Pancreas (tissue), 10 donors: ENCODE results near the gene TMEM271. TPM values are rescaled to one million over a fixed set of nuclear protein-coding genes. Genes with fewer than 3 reads are reported as not detected.

Experiments
- ATAC-seq, 4 donors: fragments of 200-7000 bp; cut with Tn5 transposase; one replicate each; pipeline versions ENCODE4 v1.8.0 to v1.9.1; 2020; ENCODE audit warnings: mild to moderate bottlenecking in 4 of 4, moderate library complexity in 4 of 4
- DNase-seq, 6 donors: peaks; one replicate each; pipeline ENCODE4 v3.0.0-alpha.2; 2020
- FAIRE-seq: peaks from 2 replicates; lab custom pipeline; 2012; peaks lifted over from hg19 to GRCh38; lab: Jason Lieb, UNC
- H3K27ac ChIP-seq, 4 donors: fragments of 200-600 bp; sonication (generic); 1 replicate in 3 of 4; 2 replicates in 1 of 4; pipeline versions ENCODE4 v1.5.0 to v1.8.0; 2020
- H3K27me3 ChIP-seq, 4 donors: fragments of 200-600 bp; one replicate each; pipeline ENCODE4 v1.8.0; 2021
- H3K36me3 ChIP-seq, 3 donors: fragments of 200-600 bp; sonication (generic) in 1 of 3; one replicate each; pipeline versions ENCODE4 v1.5.0 to v1.8.0; 2020 to 2021
- H3K4me1 ChIP-seq, 3 donors: fragments of 200-600 bp; one replicate each; pipeline ENCODE4 v1.8.0; 2021
- H3K4me3 ChIP-seq, 4 donors: fragments of 200-600 bp; sonication (generic) in 2 of 4; one replicate each; pipeline versions ENCODE4 v1.5.0 to v1.8.0; 2020 to 2021
- H3K9me3 ChIP-seq, 4 donors: fragments of 200-600 bp; one replicate each; pipeline ENCODE4 v1.8.0; 2021
- WGBS, 2 donors: extraction: QIAGEN DNeasy Blood & Tissue Kit; methylation state at CpG; one replicate each; pipeline ENCODE4 v1.1.7; 2013; 5-methylcytosine and 5-hydroxymethylcytosine counted together
- intact Hi-C, 3 donors: fragments of 100-400 bp; cut with DNase I; formaldehyde crosslinking; loops; one replicate each; pipeline versions ENCODE4 v1.11.1 to v1.14.2; 2022
- polyA plus RNA-seq, 2 donors: library from polyadenylated mRNA; stranded (reverse); fragments of 200-250 nt; gene quantifications; one replicate each; pipeline ENCODE4 v1.2.3, GENCODE V29; 2013
- total RNA-seq, 6 donors: library from RNA; stranded (reverse); fragmentation: NEBNext Ultra II Directional in 4 of 6; extraction: Animal tissue kit (Norgen Biotek cat#: 25700) in 4 of 6; gene quantifications; one replicate each; pipeline versions ENCODE4 v1.2.1 to v1.2.4, GENCODE V29; 2021 to 2023
- TF ChIP-seq, protein P1 (sequence below), 4 donors: fragments of 200-600 bp; sonication (generic) in 3 of 4; IDR thresholded peaks; one replicate each; pipeline versions ENCODE4 v1.5.0 to v1.8.0; 2021; ENCODE audit warnings: antibody characterized with exemption in 4 of 4
- donor health status: healthy with polysubstance abuse.
- donor health status: DM: no; HTN: no; CAD: no; lungs with moderate emphysema.
- donor health status: DM: no; HTN: no; CAD: no.
- donor health status: control.
- donor health status: control.
- donor health status: Bipolar disorder and iron deficiency.
- donor health status: DM: yes; HTN: yes; CAD: no.
- donor health status: DM: no; HTN: no; CAD: no.
- donor health status: DM: no; HTN: no; CAD: no.
- donor health status: DM: yes; HTN: yes; CAD: no.

The TMEM271 gene
- total and polyA plus RNA-seq, 8 donors = 0.04 to 0.35 (median 0.23) TPM; not detected in 2

DNA sequence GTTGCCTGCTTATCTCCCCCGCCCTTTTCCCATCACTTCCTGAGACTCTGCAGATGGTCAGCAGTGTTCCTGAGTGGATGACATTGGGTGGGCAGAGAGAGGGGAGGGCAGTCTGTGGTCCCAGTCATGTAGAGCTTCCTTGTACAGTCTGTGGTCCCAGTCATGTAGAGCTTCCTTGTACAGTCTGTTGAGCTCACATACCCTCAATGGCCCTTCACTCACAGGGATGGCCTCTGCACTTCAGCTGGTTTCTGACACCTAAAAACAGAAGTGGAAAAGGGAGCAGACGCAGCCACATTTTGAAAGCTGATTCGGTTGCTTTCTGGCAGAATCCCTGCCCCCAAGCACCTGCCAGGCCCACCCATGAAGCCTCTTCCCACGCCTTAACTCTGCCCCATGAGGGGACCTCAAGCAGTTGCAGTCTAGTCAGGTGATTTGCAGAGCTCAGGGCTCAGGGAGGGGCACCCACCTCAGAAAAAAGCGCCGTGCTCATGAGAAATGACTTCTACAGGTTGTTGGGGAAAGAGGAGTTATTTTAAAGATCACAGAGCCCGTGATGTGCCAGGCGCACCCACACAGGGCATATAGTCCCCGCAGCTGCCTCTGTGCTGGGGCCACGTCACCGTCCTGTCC lies 3.6 kb upstream of the TMEM271 start:
- no peak overlapping the region for H3K4me3 ChIP-seq
- FAIRE-seq (no peak), ATAC-seq (no peak), DNase-seq (no peak)
- TF ChIP-seq, protein P1, sequence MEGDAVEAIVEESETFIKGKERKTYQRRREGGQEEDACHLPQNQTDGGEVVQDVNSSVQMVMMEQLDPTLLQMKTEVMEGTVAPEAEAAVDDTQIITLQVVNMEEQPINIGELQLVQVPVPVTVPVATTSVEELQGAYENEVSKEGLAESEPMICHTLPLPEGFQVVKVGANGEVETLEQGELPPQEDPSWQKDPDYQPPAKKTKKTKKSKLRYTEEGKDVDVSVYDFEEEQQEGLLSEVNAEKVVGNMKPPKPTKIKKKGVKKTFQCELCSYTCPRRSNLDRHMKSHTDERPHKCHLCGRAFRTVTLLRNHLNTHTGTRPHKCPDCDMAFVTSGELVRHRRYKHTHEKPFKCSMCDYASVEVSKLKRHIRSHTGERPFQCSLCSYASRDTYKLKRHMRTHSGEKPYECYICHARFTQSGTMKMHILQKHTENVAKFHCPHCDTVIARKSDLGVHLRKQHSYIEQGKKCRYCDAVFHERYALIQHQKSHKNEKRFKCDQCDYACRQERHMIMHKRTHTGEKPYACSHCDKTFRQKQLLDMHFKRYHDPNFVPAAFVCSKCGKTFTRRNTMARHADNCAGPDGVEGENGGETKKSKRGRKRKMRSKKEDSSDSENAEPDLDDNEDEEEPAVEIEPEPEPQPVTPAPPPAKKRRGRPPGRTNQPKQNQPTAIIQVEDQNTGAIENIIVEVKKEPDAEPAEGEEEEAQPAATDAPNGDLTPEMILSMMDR (IDR thresholded peaks at IDR 0.05) = no peak
- H3K27me3 ChIP-seq = peaks cover 0 to 9% (median 1%) of the 10 kb centered on the region in 4 donors
- no peaks in the 10 kb centered on the region for H3K4me1 ChIP-seq
- H3K36me3 ChIP-seq = no peaks in the 10 kb centered on the region
- intact Hi-C loops = no loop called here
- H3K9me3 ChIP-seq = no peaks in the 10 kb centered on the region
- 26 to 27% methylated on average over 11 of the region's 11 CpGs for WGBS, 2 donors
- H3K27ac ChIP-seq = no peak overlapping the region

DNA sequence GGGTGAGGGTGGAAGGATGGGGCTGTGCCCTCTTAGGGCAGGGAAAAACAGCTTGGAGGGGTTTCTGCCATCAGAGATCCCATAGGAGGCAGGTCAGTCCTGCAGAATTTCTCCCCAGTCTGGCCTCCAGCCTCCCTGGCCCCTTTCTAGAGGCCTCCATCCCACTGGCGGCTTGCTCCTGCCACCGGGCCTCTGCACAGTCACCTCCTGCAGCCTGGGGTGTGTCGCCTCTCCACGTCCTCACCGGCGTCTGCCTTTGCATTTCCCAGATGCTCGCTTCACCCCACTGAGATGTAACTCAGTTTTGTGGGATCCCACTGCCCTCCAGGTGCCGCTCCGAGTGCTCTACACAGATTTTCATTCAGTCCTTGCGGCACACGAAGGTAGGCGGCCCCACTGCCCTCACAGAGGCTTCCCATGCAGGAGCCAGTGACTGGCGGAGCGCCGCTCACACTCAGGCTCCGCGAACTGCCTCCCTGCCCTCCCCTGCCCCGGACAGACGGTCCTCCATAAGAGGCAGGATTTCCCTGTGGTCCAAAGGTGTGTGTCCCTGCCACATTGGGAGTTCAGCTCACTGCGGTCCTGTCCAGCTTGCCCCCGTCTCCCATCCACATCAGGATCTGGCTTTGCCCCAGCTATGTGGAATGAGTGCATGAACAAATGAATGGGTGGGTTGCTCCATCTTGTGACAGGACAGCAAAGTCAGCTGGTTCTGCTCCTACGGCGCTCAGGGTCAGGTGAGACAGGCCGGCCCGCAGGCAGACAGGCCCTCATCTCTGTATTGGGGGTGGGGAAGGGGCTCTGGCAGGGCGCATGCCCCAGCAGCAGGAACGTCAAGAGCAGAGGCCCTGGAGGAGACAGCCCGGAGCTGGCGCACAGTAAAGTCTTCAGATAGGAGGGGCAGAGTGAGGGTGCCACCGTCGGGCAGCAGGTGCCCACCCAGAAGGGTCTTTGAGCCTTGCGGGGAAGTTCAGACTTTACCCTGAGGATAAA lies 2.7 kb upstream of the TMEM271 start:
- intact Hi-C loops = no loop called here
- H3K4me1 ChIP-seq = no peaks in the 10 kb centered on the region
- no peak for DNase-seq
- H3K4me3 ChIP-seq = no peak overlapping the region
- H3K9me3 ChIP-seq = no peaks in the 10 kb centered on the region
- H3K36me3 ChIP-seq = no peaks in the 10 kb centered on the region
- H3K27me3 ChIP-seq = peaks cover 5 to 18% (median 9%) of the 10 kb centered on the region in 4 donors
- no peak for FAIRE-seq
- TF ChIP-seq, protein P1 (IDR thresholded peaks at IDR 0.05) = no peak
- no peak overlapping the region for H3K27ac ChIP-seq
- WGBS, 2 donors = 12 to 14% methylated on average over 32 of the region's 32 CpGs
- no peak for ATAC-seq

DNA sequence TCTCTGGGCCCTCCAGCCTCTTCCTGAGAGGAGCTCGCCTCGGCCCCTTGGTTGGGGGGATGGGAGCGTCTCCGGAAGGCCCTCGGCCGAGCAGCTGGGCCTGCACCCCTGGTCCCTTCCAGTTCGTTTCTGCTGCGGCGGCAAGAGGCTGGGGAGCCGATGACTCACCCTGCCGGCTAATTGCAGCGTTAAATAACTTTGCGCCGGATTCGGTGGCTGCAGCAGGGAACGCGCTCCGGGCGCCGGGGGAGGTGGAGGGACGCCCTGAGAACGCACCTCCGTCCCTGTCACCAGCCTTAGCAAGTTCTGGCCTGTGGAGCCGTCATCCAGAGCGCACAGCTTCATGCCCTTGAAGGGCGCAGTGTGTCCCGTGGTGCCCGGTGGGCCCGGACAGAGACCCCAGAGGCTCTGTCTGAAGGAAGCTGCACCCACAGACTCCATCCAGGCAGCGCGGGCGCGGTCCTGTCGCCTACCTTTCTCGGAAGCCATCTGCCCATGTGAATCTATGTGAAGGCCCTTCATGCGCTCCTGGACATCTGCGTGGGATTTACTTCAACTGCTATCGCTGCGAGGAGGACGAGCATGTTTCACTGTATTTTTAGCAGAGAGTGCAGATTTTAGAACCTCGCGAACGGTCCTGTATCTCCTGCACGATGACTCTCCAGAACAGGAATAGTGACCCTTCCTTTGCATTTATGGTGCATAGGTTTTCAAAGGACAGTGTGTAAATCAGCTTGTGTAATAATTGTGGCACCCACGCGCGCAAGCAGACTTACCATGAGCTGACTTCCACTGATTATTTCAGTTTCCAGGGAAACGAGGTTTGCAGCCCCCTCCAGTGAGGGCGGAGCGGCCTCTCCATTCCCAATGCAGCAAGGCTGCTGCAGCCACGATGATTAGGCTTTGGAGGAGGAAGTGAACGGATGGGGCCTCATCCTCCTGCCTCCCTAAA lies 1.7 kb upstream of the TMEM271 start:
- TF ChIP-seq, protein P1 (IDR thresholded peaks at IDR 0.05) = no peak
- intact Hi-C loops = no loop called here
- H3K9me3 ChIP-seq = no peaks in the 10 kb centered on the region
- no peaks in the 10 kb centered on the region for H3K36me3 ChIP-seq
- H3K27me3 ChIP-seq = peaks cover 5 to 17% (median 9%) of the 10 kb centered on the region in 4 donors
- ATAC-seq = peak in 2 of 4 donors; percentile 32 to 74
- 3 to 4% methylated on average over 41 to 52 of the region's 52 CpGs for WGBS, 2 donors
- H3K4me1 ChIP-seq = no peaks in the 10 kb centered on the region
- H3K4me3 ChIP-seq = no peak overlapping the region
- no peak for FAIRE-seq
- H3K27ac ChIP-seq = no peak overlapping the region
- no peak for DNase-seq

DNA sequence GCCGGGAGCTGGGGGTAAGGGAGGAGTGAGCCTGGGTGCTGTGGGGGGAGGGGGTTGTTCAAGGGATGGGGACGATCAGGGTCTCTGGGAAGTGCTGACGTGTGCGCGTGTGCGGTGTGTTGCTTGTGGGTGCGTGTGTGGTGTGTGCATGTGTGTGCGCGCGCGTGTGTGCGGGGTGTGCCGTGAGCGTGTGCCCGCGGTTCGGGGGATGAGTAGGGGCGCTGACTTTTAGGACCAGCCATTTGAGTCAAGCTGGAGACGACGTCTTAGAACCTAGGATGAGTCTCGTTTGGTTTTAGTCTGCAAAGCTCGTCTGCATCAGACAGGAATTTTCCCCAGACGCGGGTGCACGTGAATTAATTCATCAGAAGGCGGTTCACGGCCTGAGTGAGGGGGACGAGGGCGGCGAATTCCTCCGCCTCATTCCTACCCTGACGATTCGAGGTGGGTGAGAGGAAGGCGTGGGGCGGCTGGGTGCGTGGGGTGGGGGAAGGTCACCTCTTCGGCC lies 950 bp upstream of the TMEM271 start:
- Histone ChIP-seq H3K27ac (no peak overlapping the region), H3K4me3 (no peak overlapping the region), H3K9me3 (no peaks in the 10 kb centered on the region), H3K27me3 (peaks cover 5 to 17% (median 9%) of the 10 kb centered on the region in 4 donors), H3K36me3 (no peaks in the 10 kb centered on the region), H3K4me1 (no peaks in the 10 kb centered on the region)
- WGBS, 2 donors = 1 to 4% methylated on average over 33 to 37 of the region's 37 CpGs
- intact Hi-C loops = no loop called here
- TF ChIP-seq, protein P1 (IDR thresholded peaks at IDR 0.05) = no peak
- FAIRE-seq (no peak), ATAC-seq (peak in 1 of 4 donors; percentile 47), DNase-seq (no peak)
